Measurements from ENCODE around the gene YJU2.

GRCh38 chr19:4220188-4220587, 26.7 kb upstream of the YJU2 start:
- TF ChIP-seq, protein P1, sequence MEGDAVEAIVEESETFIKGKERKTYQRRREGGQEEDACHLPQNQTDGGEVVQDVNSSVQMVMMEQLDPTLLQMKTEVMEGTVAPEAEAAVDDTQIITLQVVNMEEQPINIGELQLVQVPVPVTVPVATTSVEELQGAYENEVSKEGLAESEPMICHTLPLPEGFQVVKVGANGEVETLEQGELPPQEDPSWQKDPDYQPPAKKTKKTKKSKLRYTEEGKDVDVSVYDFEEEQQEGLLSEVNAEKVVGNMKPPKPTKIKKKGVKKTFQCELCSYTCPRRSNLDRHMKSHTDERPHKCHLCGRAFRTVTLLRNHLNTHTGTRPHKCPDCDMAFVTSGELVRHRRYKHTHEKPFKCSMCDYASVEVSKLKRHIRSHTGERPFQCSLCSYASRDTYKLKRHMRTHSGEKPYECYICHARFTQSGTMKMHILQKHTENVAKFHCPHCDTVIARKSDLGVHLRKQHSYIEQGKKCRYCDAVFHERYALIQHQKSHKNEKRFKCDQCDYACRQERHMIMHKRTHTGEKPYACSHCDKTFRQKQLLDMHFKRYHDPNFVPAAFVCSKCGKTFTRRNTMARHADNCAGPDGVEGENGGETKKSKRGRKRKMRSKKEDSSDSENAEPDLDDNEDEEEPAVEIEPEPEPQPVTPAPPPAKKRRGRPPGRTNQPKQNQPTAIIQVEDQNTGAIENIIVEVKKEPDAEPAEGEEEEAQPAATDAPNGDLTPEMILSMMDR (IDR thresholded peaks at IDR 0.05; ENCODE audit: borderline replicate concordance, extremely low read depth, low read length, poor library complexity, severe bottlenecking) = no peak
- TF ChIP-seq EZH2 (IDR thresholded peaks at IDR 0.05; ENCODE audit: borderline replicate concordance, low read depth, low read length, severe bottlenecking) = no peak
